Stimulated activated CD4-positive, alpha-beta T cell treated with anti-CD3 and anti-CD28 coated beads, Interleukin-1b, Interleukin-23, amount 100 ng/mL, for 4 hours (primary cell): ENCODE results near the gene LRP1.
A peak's percentile ranks its signal among the peaks of the same experiment; 100 is the strongest.

Source experiments
- DNase-seq, 2 donors: peaks; one replicate each; pipeline ENCODE4 v3.0.0-alpha.2; 2020; ENCODE audit warnings: low read depth in 2 of 2

Gene LRP1

GRCh38 chr12:57173683-57174082 is 45.4 kb downstream of the LRP1 start:
- no peak for DNase-seq

GRCh38 chr12:57175428-57176138 is 47.3 kb downstream of the LRP1 start:
- peak in 1 of 2 donors; percentile 37 for DNase-seq

- no peak for DNase-seq
Measured at GRCh38 chr12:57176139-57176477, 47.8 kb downstream of the LRP1 start.

GRCh38 chr12:57176846-57177245 is 48.6 kb downstream of the LRP1 start:
- no peak for DNase-seq

GRCh38 chr12:57177354-57177753 is 49.1 kb downstream of the LRP1 start:
- DNase-seq = no peak

GRCh38 chr12:57178213-57178612 is 49.9 kb downstream of the LRP1 start:
- no peak for DNase-seq

- DNase-seq = no peak
Measured at GRCh38 chr12:57179331-57180086, 51.2 kb downstream of the LRP1 start.

- DNase-seq = no peak
Measured at GRCh38 chr12:57180321-57180989, 52.2 kb downstream of the LRP1 start.

GRCh38 chr12:57181072-57181471 is 52.8 kb downstream of the LRP1 start:
- DNase-seq = no peak

- no peak for DNase-seq
Measured at GRCh38 chr12:57181561-57182155, 53.4 kb downstream of the LRP1 start.

GRCh38 chr12:57182918-57183575 is 54.8 kb downstream of the LRP1 start:
- peak; percentile 79 to 81 for DNase-seq

GRCh38 chr12:57183939-57184725 is 55.8 kb downstream of the LRP1 start:
- no peak for DNase-seq

GRCh38 chr12:57185403-57185802 is 57.1 kb downstream of the LRP1 start:
- DNase-seq = no peak

GRCh38 chr12:57185906-57186508 is 57.7 kb downstream of the LRP1 start:
- DNase-seq = no peak

- DNase-seq = no peak
Measured at GRCh38 chr12:57187222-57188089, 59.2 kb downstream of the LRP1 start.

- no peak for DNase-seq
Measured at GRCh38 chr12:57188090-57188425, 59.8 kb downstream of the LRP1 start.

- DNase-seq = no peak
Measured at GRCh38 chr12:57190037-57190436, 61.8 kb downstream of the LRP1 start.

GRCh38 chr12:57190821-57191220 is 62.5 kb downstream of the LRP1 start:
- DNase-seq = no peak

GRCh38 chr12:57191410-57191809 is 63.1 kb downstream of the LRP1 start:
- no peak for DNase-seq

- DNase-seq = no peak
Measured at GRCh38 chr12:57192920-57193319, 64.6 kb downstream of the LRP1 start.
